RWPE2 (cell line): ENCODE results near the gene HOTAIR.

Experiments used
- ATAC-seq: fragments of 200-7000 bp; cut with Tn5 transposase; 3 replicates; pipeline ENCODE4 v1.9.1; 2021; ENCODE audit warnings: low read depth
- DNase-seq: peaks from one replicate; pipeline ENCODE4 v3.0.0-alpha.2; 2020; ENCODE audit warnings: low spot score
- H3K27ac ChIP-seq: fragments of 450-650 bp; 2 replicates; pipeline ENCODE4 v1.5.1; 2017; ENCODE audit warnings: mild to moderate bottlenecking; ENCODE audit not compliant: poor library complexity, severe bottlenecking
- H3K27me3 ChIP-seq: fragments of 250-450 bp; sonication (Bioruptor Pico); 2 replicates; pipeline ENCODE4 v1.5.1; 2021; ENCODE audit warnings: mild to moderate bottlenecking, moderate library complexity; ENCODE audit not compliant: insufficient read depth, poor library complexity, severe bottlenecking
- H3K36me3 ChIP-seq: fragments of 250-450 bp; sonication (Bioruptor Pico); 2 replicates; pipeline ENCODE4 v1.5.1; 2020; ENCODE audit warnings: low read depth, mild to moderate bottlenecking, moderate library complexity
- H3K4me1 ChIP-seq: fragments of 250-450 bp; sonication (Bioruptor Pico); 2 replicates; pipeline ENCODE4 v1.5.1; 2021; ENCODE audit warnings: mild to moderate bottlenecking, moderate library complexity; ENCODE audit not compliant: insufficient read depth, poor library complexity, severe bottlenecking
- H3K4me3 ChIP-seq: fragments of 250-450 bp; sonication (Bioruptor Pico); 2 replicates; pipeline ENCODE4 v1.5.1; 2021; ENCODE audit warnings: mild to moderate bottlenecking, moderate library complexity; ENCODE audit not compliant: severe bottlenecking
- H3K9me3 ChIP-seq: fragments of 250-450 bp; sonication (Bioruptor Pico); 2 replicates; pipeline ENCODE4 v1.5.1; 2021; ENCODE audit warnings: mild to moderate bottlenecking, moderate library complexity; ENCODE audit not compliant: severe bottlenecking
- CTCF ChIP-seq: fragments of 450-650 bp; IDR thresholded peaks from one replicate; pipeline ENCODE4 v1.5.1; 2017; ENCODE audit warnings: mild to moderate bottlenecking, moderate library complexity; ENCODE audit not compliant: poor library complexity, severe bottlenecking

The HOTAIR gene

GRCh38 chr12:53980104-53980801, 5.5 kb upstream of the HOTAIR start:
- TF ChIP-seq CTCF, result no peak
- Histone ChIP-seq H3K4me3 (no peak overlapping the region), H3K27ac (no peak overlapping the region), H3K36me3 (no peaks in the 10 kb centered on the region), H3K9me3 (no peaks in the 10 kb centered on the region), H3K4me1 (peaks cover 6% of the 10 kb centered on the region), H3K27me3 (peaks cover 84% of the 10 kb centered on the region)
- DNase-seq, result no peak
- ATAC-seq, result no peak

GRCh38 chr12:53978477-53979356, 4.0 kb upstream of the HOTAIR start:
- no peaks in the 10 kb centered on the region for H3K36me3 ChIP-seq
- H3K27me3 ChIP-seq, result peaks cover 89% of the 10 kb centered on the region
- ATAC-seq, result peak; percentile 32; the same call in 1 of the 3 replicates
- no peak for TF ChIP-seq CTCF
- H3K9me3 ChIP-seq, result no peaks in the 10 kb centered on the region
- DNase-seq, result no peak
- H3K4me3 ChIP-seq, result no peak overlapping the region
- H3K4me1 ChIP-seq, result peaks cover 6% of the 10 kb centered on the region
- H3K27ac ChIP-seq, result no peak overlapping the region

- DNase-seq (no peak), ATAC-seq (no peak)
- no peaks in the 10 kb centered on the region for H3K36me3 ChIP-seq
- H3K27me3 ChIP-seq, result peaks cover 89% of the 10 kb centered on the region
- no peak for TF ChIP-seq CTCF
- H3K27ac ChIP-seq, result no peak overlapping the region
- no peak overlapping the region for H3K4me3 ChIP-seq
- H3K4me1 ChIP-seq, result peaks cover 6% of the 10 kb centered on the region
- H3K9me3 ChIP-seq, result no peaks in the 10 kb centered on the region
Measured at GRCh38 chr12:53977596-53978445, 3.1 kb upstream of the HOTAIR start.

GRCh38 chr12:53976823-53977595, 2.3 kb upstream of the HOTAIR start:
- Histone ChIP-seq H3K27me3 (peaks cover 89% of the 10 kb centered on the region), H3K36me3 (no peaks in the 10 kb centered on the region), H3K4me1 (peaks cover 6% of the 10 kb centered on the region), H3K27ac (no peak overlapping the region), H3K9me3 (no peaks in the 10 kb centered on the region), H3K4me3 (no peak overlapping the region)
- no peak for TF ChIP-seq CTCF
- ATAC-seq, result no peak
- no peak for DNase-seq
